ENCODE measurements around the gene NPM1.
"Not testable (repeated sequence)": the region's sequence is repeated elsewhere in the genome, so short reads cannot be mapped to it uniquely, and the experiment has no call there.

The NPM1 gene, protein sequence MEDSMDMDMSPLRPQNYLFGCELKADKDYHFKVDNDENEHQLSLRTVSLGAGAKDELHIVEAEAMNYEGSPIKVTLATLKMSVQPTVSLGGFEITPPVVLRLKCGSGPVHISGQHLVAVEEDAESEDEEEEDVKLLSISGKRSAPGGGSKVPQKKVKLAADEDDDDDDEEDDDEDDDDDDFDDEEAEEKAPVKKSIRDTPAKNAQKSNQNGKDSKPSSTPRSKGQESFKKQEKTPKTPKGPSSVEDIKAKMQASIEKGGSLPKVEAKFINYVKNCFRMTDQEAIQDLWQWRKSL

DNA sequence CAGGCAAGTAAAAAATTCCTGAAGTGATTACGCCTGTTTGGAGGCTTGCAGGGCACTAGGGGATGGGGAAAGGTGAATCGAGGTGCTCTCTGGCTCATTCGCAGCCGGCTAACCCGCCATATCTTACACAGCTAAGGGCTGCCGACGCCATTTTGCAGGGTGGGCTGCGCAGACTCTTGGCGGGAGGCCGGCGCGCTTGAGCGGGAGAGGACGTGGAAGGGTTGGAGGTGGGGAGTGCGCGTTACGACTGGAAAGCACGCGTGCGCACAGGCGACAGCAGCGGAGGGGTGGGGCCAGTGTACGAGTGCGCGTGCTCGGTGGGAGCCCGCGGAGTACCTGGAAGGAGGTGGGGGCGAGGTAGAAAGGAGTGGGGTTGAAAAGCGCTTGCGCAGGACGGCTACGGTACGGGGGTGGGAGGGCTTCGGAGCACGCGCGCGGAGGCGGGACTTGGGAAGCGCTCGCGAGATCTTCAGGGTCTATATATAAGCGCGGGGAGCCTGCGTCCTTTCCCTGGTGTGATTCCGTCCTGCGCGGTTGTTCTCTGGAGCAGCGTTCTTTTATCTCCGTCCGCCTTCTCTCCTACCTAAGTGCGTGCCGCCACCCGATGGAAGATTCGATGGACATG is at the start of gene NPM1:
Gene NPM1 (plus strand): TSS at position 505 of the 625 bp plus-strand sequence. CDS start 100 bp downstream, at position 605.
- DNase-seq: peak; percentile 98

DNA sequence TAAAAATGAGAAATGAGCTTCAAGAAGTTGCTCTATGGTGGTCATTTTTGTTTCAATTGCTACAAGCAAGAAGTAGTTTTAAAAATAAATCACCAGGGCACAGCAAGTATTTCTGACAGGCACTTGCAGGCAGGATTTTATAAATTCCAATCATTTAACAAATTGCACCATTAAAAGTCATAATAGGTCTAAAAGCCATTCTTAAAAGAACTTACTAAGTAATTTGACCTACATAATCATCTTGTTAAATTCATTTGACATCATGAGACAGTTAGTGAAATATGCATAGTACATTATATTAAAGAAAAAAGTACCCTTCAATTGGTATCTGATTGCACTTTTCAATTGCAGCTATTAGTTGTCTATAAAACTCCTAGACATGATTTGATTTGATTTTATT is 47.6 kb upstream of the NPM1 start:
- DNase-seq: no peak

DNA sequence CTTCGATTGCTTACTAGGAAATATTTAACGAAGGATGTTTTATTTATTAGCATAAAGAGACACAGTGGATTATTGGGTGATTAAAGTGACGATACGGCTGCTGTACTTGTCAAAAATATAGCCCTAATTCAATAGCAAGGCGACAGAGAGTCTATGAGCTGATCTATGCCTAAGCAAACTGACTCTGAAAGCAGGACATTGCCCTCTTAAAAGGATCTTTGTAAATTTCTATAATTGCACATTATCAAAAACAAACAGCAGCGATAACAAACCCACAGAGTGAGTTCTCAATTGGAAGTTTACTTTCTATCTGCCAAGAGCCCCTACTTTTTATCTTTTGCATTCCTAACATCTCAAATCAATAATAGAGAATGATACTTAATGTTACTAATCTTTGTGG is 47.2 kb upstream of the NPM1 start:
- DNase-seq: no peak

DNA sequence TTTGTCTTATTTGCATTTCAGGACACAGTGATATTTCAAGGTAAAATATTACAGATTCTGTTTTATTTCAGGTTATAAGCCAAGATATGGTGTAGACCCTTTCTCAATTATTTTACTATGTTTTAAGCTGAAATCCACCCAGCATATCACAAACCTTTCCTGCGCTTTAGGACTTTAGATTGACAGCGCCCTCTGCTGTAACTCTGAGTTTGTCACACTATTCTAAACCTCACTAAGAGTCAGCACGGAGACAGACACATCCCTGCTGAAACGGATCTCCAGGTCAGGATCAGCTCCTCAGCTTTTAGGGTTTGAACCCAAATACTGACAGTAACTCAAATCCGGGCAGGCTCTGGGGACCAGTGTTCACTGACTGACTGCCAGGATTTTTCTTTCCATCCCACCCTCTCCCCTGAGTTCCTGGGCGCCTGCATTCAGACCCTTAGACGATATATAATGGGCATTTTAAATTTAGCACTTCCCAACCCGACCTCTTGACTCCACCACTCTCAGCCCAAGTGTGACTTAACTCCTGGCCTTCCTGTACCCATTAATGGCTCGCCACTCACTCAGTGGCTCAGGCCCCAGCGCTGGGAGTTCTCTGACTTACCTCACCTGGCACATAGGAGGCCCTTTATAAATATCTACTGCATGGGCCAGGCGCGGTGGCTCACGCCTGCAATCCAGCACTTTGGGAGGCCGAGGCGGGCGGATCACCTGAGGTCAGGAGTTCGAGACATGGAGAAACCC is 45.1 kb upstream of the NPM1 start:
- DNase-seq: peak; percentile 45

DNA sequence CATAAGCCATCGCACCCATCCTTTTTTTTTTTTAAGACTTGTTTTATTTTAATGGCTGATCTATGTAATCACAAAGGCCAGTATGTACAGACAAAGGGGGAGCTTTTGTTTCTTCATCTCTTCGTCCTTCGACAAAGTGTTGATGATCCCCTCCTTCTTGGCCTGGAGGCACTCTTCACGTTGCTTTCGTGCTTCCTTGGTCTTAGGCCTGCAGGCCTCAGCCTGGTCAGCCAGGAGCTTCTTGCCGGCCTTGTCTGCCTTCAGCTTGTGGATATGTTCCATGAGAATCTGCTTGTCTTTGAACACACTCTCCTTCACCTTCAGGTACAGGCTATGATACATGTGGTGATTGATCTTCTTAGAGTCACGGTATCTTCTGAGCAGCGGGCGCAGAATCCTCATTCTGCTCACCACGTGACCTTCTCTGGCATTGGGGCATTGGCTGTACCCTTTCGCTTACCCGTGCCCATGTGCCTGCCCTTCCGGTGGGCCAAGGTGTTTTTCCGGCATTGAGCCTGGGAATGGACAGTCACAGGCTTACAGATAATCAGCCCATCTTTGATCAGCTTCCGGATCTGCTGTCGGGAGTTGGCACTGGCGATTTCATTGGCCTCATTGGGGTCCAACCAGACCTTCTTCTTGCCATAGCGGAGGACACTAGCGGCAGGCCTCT is 42.6 kb upstream of the NPM1 start:
- DNase-seq: no peak

DNA sequence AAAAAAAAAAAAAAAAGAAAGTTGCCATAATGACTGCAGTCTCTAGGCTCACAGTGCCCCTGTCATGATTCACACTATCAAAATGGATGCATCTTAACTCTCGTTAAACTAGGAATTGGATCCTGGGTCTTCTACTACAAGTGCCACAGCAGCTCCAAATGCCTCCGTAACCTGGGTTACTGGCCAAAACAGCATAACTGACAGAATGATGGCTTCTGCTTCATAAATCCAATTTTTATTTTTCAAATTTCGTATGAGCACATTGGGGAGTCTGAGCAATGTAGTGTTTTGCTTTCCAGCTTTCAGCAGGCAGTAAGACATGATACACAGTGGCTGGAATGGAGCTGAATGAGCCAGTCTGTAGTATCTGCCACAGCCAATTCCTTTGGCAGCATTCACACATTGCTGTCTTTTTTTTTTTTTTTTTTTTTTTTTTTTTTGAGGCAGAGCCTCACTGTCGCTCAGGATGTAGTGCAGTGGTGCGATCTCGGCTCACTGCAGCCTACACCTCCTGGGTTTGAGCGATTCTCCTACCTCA is 36.0 kb upstream of the NPM1 start:
- DNase-seq: no peak

DNA sequence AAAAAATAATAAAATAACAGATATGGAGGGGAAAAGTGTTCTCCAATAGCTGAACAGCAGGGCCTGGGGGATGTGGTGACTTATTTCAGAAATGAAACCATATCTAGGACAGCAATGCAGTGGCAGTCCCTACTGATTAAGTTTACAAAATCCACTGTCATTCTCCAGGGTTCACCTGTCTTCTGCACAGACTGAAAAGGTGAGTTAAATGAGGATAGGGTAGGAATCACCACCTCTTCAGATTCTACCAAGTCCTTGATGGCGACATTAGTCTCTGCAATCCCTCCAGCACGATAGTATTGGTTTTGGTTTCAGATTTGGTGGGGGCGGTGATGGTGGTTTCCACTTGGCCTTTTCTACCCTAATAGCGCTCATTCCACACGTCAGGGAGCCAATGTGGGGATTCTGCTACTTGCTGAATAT is 32.3 kb upstream of the NPM1 start:
- no peak for DNase-seq

DNA sequence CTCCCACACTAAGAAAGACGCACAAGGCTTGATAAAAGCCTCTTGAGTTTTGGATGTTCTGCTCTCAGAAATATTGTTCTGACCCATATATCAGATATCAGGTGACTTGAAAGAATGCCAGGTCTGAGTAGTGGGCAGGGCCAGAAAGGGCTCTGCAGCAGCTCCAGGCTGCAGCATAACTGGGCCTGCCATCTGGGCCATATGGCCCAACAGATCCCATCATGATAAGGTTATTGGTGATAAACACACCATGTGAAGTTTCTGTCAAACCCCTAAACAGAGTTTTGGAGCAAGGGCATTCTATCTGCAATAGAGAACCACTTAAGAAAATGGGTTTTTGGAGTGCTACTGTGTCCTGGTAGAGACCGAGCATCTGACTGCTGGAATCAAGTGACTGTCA is 29.8 kb upstream of the NPM1 start:
- no peak for DNase-seq

DNA sequence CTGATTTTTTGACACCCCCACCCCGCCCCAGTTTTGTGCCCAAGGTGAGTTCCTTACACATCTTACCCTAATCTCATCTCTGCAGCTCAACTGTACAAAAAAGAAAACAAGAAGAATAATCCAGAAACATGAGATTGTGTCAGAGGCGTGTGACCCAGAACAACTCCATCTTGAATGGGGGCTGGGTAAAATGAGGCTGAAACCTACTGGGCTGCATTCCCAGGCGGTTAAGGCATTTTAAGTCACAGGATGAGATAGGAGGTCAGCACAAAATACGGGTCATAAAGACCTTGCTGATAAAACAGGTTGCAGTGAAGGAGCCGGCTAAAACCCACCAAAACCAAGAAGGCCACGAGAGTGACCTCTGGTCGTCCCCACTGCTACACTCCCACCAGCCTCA is 26.5 kb upstream of the NPM1 start:
- not testable (repeated sequence) for DNase-seq

DNA sequence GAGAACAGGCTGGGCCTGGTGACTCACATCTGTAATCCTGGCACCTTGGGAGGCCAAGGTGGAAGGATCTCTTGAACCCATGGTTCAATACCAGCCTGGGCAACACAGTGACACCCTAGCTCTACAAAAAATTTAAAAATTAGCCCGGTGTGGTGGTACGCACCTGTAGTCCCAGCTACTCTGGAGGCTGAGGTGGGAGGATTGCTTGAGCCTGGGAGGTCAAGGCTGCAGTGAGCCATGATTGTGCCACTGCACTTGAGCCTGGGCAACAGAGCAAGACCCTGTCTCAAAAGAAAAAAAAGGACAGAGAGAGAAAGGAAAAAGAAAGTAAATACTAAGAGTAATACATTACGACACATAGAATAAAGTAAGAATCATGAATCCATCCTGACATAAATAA is 24.4 kb upstream of the NPM1 start:
- DNase-seq: not testable (repeated sequence)

DNA sequence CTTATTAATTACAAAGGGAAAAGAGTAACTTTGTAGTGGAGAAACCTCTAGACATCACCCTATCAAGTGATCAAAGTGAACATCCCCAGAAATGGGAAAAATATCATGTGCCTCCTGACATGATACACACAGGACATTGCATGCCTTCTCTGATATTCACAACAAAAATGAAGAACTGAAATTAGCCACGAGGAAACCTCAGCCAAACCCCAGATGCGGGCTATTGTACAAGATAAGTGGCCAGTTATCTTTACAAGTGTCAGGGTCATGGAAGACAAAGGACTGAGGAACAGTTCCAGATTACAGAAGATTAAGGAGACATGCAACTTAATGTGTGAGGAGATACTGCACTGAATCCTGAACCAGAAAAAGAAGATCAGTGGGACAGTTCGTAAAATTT is 23.8 kb upstream of the NPM1 start:
- DNase-seq: no peak

DNA sequence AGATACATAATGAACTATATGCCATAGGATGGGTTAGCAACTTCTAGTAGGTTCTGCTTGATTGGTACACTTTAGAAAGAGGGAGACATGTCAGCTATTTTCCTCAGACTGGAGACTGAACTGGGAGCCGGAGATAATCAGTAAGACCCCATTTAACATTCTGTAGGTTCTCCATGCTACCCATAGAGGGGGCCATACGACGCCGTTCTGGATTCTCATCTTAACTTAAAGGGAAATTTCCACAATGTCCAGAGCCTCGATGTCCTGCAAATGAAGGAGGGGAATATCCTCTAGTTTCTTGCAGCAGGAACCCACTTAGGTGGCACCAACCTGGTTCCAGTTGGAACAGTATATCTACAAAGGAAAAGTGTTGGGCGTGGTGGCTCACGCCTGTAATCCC is 22.3 kb upstream of the NPM1 start:
- no peak for DNase-seq

DNA sequence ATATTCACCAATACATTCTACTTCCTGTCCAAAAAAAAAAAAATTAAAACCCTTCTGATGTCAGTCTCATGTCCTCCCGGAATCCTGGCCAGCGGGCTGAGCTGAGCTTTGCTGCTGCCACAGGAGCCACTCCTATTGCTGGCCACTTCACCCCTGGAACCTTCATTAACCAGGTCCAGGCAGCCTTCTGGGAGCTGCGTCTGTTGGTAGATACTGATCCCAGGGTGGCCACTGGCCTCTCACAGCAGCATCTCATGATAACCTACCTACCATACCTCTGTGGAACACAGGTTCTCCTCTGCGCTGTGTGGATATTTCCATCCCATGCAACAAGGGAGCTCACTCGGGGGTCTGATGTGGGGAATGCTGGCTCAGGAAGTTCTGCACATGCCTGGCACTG is 21.0 kb upstream of the NPM1 start:
- no peak for DNase-seq

DNA sequence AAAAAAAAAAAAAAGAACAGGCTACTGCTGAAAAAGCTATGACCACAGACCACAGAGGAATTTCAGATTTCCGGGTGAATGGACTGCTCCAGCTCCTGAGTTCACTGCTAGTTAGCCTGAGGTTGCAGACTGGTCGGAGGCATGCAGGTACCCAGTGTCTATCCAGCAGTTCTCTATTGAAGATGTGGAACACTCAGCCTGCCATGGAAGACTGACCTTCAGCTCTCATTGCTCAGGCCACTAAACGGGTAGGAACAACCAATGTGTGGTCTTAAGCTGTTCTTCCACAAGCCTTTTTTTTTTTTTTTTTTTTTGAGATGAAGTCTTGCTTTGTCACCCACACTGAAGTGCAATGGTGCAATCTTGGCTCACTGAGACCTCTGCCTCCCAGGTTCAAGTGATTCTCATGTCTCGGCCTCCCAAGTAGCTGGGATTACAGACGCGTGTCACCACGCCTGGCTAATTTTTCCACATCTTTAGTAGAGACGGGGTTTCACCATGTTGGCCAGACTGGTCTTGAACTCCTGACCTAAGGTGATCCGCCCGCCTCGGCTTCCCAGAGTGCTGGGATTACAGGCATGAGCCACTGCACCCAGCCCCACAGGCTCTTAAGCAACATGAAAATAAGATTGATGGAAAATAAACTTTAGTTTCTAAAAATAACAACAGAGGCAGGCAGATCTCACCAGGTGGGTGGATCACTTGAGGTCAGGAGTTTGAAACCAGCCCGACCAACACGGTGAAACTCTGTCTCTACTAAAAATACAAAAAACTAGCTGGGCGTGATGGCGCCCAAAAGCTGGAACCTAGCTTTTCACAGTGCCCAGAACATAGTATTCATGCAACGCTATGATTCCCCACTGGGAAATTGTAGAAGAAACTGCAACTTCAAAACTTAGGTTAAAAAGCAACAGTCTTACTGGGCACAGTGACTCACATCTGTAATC is 20.0 kb upstream of the NPM1 start:
- DNase-seq: peak; percentile 52

DNA sequence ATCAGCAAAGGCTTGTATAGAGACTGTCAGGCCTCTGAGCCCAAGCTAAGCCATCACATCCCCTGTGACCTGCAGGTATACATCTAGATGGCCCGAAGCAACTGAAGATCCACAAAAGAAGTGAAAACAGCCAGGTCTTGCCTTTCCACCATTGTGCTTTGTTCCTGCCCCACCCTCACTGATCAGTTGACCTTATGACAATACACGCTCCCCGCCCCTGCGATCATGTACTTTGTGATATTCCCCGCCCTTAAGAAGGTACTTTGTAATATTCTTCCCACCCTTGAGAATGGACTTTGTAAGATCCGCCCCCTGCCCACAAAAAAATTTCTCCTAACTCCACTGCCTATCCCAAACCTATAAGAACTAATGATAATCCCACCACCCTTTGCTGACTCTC is 18.6 kb upstream of the NPM1 start:
- no peak for DNase-seq

DNA sequence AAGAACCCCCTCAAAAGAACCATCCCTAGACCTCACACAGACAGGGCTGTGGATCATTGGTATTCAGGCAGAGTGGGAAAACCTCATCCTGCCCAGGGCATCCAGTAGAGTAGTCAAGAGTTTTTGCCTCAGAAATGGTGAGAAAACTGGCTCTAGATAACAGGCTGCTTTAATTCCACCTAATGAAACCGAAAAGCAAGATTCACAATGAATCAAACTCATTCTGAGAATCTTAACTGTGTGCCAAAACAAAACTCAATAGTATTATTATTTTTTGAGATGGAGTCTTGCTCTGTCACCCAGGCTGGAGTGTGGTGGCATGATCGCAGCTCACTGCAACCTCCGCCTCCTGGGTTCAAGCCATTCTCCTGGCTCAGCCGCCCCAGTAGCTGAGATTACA is 17.8 kb upstream of the NPM1 start:
- DNase-seq: no peak

DNA sequence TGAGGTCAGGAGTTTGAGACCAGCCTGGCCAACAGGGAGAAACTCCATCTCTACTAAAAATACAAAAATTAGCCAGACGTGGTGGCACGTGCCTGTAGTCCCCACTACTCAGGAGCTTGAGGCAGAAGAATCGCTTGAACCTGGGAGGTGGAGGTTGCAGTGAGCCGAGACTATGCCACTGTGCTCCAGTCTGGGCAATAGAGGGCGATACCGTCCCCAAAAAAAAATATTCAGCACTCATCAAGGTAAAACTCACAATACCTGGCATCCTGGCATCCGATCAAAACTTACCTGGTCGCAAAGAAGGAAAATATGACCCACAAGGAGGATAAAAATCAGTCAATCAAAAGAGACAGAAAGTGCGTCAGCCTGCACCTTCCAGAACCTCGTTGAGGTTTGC is 16.8 kb upstream of the NPM1 start:
- not testable (repeated sequence) for DNase-seq

DNA sequence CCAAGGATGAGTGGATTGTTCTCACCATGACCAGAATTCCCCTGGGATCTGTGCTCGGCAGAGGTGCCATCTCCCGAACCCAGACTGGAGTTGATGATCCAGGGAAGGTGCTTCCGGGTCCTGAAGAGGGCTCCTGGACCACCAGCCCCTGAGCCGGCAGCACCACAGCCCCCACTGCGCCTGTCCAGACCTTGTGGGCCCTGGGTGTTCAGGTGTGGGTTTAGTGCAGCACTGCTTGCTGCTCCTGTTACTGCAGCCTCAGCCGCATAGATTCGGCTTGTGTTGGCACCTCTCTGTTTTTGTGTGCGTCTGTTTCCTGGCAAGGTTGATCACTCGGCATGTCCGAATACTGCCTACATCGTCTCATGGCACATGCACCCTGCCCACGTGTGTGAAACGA is 16.3 kb upstream of the NPM1 start:
- no peak for DNase-seq

DNA sequence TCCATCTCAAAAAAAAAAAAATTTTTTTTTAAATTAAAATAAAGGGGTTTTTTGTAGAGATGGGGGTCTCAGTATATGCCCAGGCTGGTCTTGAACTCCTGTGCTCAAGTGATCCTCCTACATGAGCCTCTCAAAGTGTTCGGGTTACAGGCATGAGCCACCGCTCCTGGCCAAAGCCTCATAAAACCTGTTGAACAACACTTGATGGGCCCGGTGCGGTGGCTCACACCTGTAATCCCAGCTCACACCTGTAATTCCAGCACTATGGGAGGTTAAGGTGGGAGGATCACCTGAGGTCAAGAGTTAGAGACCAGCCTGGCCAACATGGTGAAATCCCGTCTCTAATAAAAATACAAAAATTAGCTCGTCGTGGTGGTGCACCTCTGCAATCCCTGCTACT is 7.7 kb upstream of the NPM1 start:
- no peak for DNase-seq

DNA sequence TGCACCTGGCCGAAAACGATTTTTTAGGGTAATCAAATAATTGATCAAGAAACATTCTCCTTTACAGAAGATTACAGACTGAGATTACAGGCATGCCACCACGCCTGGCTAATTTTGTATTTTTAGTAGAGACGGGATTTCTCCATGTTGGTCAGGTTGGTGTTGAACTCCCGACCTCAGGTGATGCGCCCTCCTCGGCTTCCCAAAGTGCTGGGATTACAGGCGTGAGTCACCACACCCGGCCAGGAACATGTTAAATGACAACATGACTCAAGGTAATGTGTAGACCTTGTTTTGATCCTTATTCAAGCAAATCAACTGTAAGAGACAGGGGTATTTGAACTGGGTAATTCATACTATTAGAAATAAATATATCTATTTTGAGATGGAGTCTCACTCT is 3.2 kb upstream of the NPM1 start:
- DNase-seq: not testable (repeated sequence)

DNA sequence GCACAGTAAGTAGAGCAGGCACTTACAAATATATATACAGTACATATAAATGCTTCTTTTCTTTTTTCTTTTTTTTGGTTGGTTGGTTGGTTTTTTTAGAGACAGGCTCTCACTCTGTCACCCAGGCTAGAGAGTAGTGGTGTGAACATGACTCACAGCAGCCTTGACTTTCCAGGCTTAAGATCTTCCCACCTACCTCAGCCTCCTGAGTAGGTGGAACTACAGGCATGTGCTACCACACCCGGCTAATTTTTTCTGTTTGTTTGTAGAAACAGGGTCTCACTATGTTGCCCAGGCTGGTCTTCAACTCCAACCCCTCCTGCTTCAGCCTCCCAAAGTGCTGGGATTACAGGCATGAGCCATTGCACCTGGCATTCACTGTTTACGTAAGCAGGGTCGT is 2.6 kb upstream of the NPM1 start:
- DNase-seq: not testable (repeated sequence)

All from HCEC 1CT (cell line).